DMS53 treated with DMSO at 0.1 percent for 48 hours (cell line): Measurements from ENCODE around the gene SCG5.

ENCODE experiments used
- DNase-seq: peaks from one replicate; lab custom pipeline; 2025; ENCODE audit not compliant: unreplicated experiment; lab: John Stamatoyannopoulos, UW

The SCG5 gene

GRCh38 chr15:32721596-32721995 lies 80.1 kb downstream of the SCG5 start:
- no peak for DNase-seq

GRCh38 chr15:32722136-32722535 lies 80.6 kb downstream of the SCG5 start:
- no peak for DNase-seq

GRCh38 chr15:32723171-32723948 lies 81.8 kb downstream of the SCG5 start:
- no peak for DNase-seq

- no peak for DNase-seq
Observed at GRCh38 chr15:32729700-32730395, 88.3 kb downstream of the SCG5 start.

- peak; percentile 39 for DNase-seq
Observed at GRCh38 chr15:32730677-32731654, 89.5 kb downstream of the SCG5 start.

GRCh38 chr15:32732574-32733157 lies 91.2 kb downstream of the SCG5 start:
- no peak for DNase-seq

GRCh38 chr15:32733281-32733680 lies 91.8 kb downstream of the SCG5 start:
- DNase-seq, result no peak

GRCh38 chr15:32735989-32736700 lies 94.6 kb downstream of the SCG5 start:
- no peak for DNase-seq

GRCh38 chr15:32736701-32737061 lies 95.2 kb downstream of the SCG5 start:
- DNase-seq, result no peak

GRCh38 chr15:32737304-32737703 lies 95.8 kb downstream of the SCG5 start:
- DNase-seq, result no peak

GRCh38 chr15:32738666-32739065 lies 97.2 kb downstream of the SCG5 start:
- no peak for DNase-seq

GRCh38 chr15:32739522-32740063 lies 98.1 kb downstream of the SCG5 start:
- DNase-seq, result no peak

- no peak for DNase-seq
Observed at GRCh38 chr15:32743411-32744140, 102.1 kb downstream of the SCG5 start.

GRCh38 chr15:32746116-32746857 lies 104.8 kb downstream of the SCG5 start:
- no peak for DNase-seq
